ENCODE measurements around the gene TNRC18. TPM values are rescaled to one million over a fixed set of nuclear protein-coding genes. Genes with fewer than 3 reads are reported as not detected.
A peak's percentile ranks its signal among the peaks of the same experiment; 100 is the strongest.
"Not testable (repeated sequence)": the region's sequence is repeated elsewhere in the genome, so short reads cannot be mapped to it uniquely, and the experiment has no call there.

TNRC18 gene
- polyA plus RNA-seq, 3 donors: 0.64 to 49.9 (median 0.70) TPM

GRCh38 chr7:5367661-5368060, 56.0 kb downstream of the TNRC18 start:
- H3K4me1 ChIP-seq (ENCODE audit: control insufficient read depth in 1 of 2, insufficient read depth in 2 of 2, low read length in 2 of 2): no peaks in the 10 kb centered on the region
- no peak overlapping the region for H3K4me2 ChIP-seq (replicated peaks; ENCODE audit: extremely low read depth, low read length, poor library complexity, severe bottlenecking)
- H3K27me3 ChIP-seq (ENCODE audit: control insufficient read depth in 2 of 2, insufficient read depth in 2 of 2, low read length in 2 of 2): no peaks in the 10 kb centered on the region
- no peaks in the 10 kb centered on the region for H3K9me3 ChIP-seq (replicated peaks in 1 of 2; ENCODE audit: control insufficient read depth in 1 of 2, insufficient read depth in 1 of 2, low read length in 2 of 2)
- Mint-ChIP-seq H3K27ac (peak overlapping the region in 1 of 7 donors; percentile 46), H3K4me1 (peaks cover 7% of the 10 kb centered on the region), H3K4me3 (no peak overlapping the region), H3K9me3 (no peaks in the 10 kb centered on the region), H3K36me3 (peaks cover 40 to 88% of the 10 kb centered on the region in 2 donors), H3K27me3 (ENCODE audit: low read depth in 3 of 3) (peaks cover 0 to 3% (median 0%) of the 10 kb centered on the region in 3 donors)
- peaks cover 100% of the 10 kb centered on the region for H3K79me2 ChIP-seq (ENCODE audit: insufficient read depth, low read length)
- 85% methylated on average over 4 of the region's 9 CpGs for WGBS (ENCODE audit: insufficient coverage)
- no peak overlapping the region for H2AFZ ChIP-seq (ENCODE audit: insufficient read depth, low read depth, low read length, poor library complexity, severe bottlenecking)
- H3K36me3 ChIP-seq (replicated peaks in 1 of 2; ENCODE audit: control insufficient read depth in 1 of 2, insufficient read depth in 2 of 2, low read length in 2 of 2): peaks cover 60 to 90% of the 10 kb centered on the region in 2 donors
- peaks cover 100% of the 10 kb centered on the region for H4K20me1 ChIP-seq (ENCODE audit: insufficient read depth, low read length)
- no peak overlapping the region for H3K27ac ChIP-seq (ENCODE audit: low read depth in 1 of 2, low read length in 2 of 2)
- TF ChIP-seq, protein P1, sequence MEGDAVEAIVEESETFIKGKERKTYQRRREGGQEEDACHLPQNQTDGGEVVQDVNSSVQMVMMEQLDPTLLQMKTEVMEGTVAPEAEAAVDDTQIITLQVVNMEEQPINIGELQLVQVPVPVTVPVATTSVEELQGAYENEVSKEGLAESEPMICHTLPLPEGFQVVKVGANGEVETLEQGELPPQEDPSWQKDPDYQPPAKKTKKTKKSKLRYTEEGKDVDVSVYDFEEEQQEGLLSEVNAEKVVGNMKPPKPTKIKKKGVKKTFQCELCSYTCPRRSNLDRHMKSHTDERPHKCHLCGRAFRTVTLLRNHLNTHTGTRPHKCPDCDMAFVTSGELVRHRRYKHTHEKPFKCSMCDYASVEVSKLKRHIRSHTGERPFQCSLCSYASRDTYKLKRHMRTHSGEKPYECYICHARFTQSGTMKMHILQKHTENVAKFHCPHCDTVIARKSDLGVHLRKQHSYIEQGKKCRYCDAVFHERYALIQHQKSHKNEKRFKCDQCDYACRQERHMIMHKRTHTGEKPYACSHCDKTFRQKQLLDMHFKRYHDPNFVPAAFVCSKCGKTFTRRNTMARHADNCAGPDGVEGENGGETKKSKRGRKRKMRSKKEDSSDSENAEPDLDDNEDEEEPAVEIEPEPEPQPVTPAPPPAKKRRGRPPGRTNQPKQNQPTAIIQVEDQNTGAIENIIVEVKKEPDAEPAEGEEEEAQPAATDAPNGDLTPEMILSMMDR (IDR thresholded peaks at IDR 0.05): no peak
- H3K9ac ChIP-seq (ENCODE audit: insufficient read depth, low read length, poor library complexity, severe bottlenecking): no peak overlapping the region
- DNase-seq: no peak
- intact Hi-C loops (cut with micrococcal nuclease): loop anchor here (2.0 to 5.0 kb wide), 2 partner anchors 80 to 83 kb away; no protein-coding TSS in a partner anchor
- H3K4me3 ChIP-seq (replicated peaks in 1 of 3; ENCODE audit: low read depth in 2 of 3, low read length in 3 of 3): no peak overlapping the region

DNA sequence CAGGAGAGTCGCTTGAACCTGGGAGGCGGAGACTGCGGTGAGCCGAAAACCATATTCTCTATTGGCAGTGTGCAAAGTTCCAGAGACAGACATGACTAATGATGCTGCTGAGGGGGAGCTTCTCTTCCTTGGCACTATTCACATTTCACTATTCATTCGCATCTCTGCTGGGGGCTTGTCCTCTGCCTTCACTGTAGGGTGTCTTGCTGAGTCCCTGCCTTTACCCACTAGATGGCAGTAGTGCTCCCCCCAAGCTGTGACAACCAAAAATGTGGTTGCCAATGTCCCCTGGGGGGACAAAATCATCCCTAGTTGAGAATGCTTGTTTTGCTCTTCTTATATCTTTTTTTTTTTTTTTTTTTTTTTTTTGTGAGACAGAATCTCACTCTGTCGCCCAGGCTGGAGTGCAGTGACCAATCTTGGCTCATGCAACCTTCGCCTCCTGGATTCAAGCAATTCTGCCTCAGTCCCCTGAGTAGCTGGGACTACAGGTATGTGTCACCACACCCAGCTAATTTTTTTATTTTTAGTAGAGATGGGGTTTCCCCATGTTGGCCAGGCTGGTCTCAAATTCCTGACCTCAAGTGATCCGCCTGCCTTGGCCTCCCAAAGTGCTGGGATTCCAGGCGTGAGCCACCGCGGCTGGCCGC, 57.5 kb downstream of the TNRC18 start:
- Histone ChIP-seq H3K36me3 (replicated peaks in 1 of 2; ENCODE audit: control insufficient read depth in 1 of 2, insufficient read depth in 2 of 2, low read length in 2 of 2) (peaks cover 59 to 90% of the 10 kb centered on the region in 2 donors), H4K20me1 (ENCODE audit: insufficient read depth, low read length) (peaks cover 100% of the 10 kb centered on the region), H3K79me2 (ENCODE audit: insufficient read depth, low read length) (peaks cover 97% of the 10 kb centered on the region)
- H3K4me1 ChIP-seq (ENCODE audit: control insufficient read depth in 1 of 2, insufficient read depth in 2 of 2, low read length in 2 of 2); H3K27ac ChIP-seq (ENCODE audit: low read depth in 1 of 2, low read length in 2 of 2); H3K4me2 ChIP-seq (replicated peaks; ENCODE audit: extremely low read depth, low read length, poor library complexity, severe bottlenecking); H3K9me3 Mint-ChIP-seq; H3K4me3 ChIP-seq (replicated peaks in 1 of 3; ENCODE audit: low read depth in 2 of 3, low read length in 3 of 3); H3K27me3 Mint-ChIP-seq (ENCODE audit: low read depth in 3 of 3); H3K9me3 ChIP-seq (replicated peaks in 1 of 2; ENCODE audit: control insufficient read depth in 1 of 2, insufficient read depth in 1 of 2, low read length in 2 of 2); H3K4me1 Mint-ChIP-seq; H3K9ac ChIP-seq (ENCODE audit: insufficient read depth, low read length, poor library complexity, severe bottlenecking); H3K4me3 Mint-ChIP-seq; H3K27me3 ChIP-seq (ENCODE audit: control insufficient read depth in 2 of 2, insufficient read depth in 2 of 2, low read length in 2 of 2); H2AFZ ChIP-seq (ENCODE audit: insufficient read depth, low read depth, low read length, poor library complexity, severe bottlenecking): not testable (repeated sequence)
- peak; percentile 66 to 70 (median 67) for DNase-seq
- Mint-ChIP-seq H3K27ac (peak overlapping the region in 4 of 7 donors; percentile 53 to 81 (median 62)), H3K36me3 (peaks cover 37 to 88% of the 10 kb centered on the region in 2 donors)
- TF ChIP-seq, protein P1 (IDR thresholded peaks at IDR 0.05): peak; percentile 77
- intact Hi-C loops (cut with micrococcal nuclease): loop anchor here (2.0 to 5.0 kb wide), 2 partner anchors 81 to 85 kb away; no protein-coding TSS in a partner anchor
- 100% methylated on average over 3 of the region's 12 CpGs for WGBS (ENCODE audit: insufficient coverage)

Data from CD14-positive monocyte (primary cell).